Esophagus squamous epithelium (tissue), 4 donors: ENCODE data around the gene TLCD3B.

ENCODE experiments used
- POLR2A ChIP-seq, 4 donors: fragments of 450-650 bp; IDR thresholded peaks; one replicate each; pipeline ENCODE4 v1.6.1; 2017; ENCODE audit warnings: antibody characterized with exemption in 4 of 4, mild to moderate bottlenecking in 4 of 4, moderate library complexity in 3 of 4
- TF ChIP-seq, protein P1 (sequence below), 6 experiments: fragments of 450-650 bp in 4 of 6; fragments of 200-600 bp in 2 of 6; sonication (generic) in 2 of 6; IDR thresholded peaks; one replicate each; pipeline ENCODE4 v1.5.1; 2016 to 2019; ENCODE audit warnings: antibody characterized with exemption in 6 of 6, mild to moderate bottlenecking in 4 of 6, moderate library complexity in 4 of 6

DNA sequence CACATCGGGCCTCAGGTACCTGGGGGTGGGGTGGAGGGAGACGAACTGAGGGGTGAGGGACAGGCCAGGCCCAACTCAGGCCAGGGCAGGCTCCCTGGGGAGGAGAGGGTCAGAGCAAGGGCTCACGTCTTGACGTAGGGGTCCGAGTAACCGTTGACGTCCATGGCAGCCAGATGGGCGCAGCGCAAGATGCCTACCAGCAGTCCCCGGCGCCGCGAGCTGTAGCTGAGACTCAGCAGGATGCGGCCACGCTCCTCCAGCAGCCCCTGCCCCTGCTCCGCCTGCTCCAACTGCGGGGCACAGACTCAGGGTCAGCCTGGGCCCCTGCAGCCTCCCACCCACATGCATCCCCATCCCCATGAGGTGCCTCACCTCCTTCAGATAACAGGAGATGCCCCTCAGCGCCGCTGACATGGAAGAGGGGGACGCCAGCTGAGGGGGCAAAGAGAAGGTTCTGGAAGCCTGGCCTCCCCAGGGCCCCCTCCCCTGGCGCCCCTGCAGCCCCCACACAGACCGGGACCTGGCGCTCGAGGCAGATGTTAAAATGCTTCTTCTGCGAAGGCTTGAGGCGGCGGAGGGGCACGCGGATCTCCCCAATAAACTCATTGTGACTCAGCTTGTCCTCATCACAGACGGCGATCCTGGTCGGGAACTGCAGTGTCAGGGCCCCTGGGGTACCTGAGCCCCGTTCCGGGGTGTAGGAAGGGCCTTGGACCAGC lies 24.3 kb downstream of the TLCD3B start:
- TF ChIP-seq, protein P1, sequence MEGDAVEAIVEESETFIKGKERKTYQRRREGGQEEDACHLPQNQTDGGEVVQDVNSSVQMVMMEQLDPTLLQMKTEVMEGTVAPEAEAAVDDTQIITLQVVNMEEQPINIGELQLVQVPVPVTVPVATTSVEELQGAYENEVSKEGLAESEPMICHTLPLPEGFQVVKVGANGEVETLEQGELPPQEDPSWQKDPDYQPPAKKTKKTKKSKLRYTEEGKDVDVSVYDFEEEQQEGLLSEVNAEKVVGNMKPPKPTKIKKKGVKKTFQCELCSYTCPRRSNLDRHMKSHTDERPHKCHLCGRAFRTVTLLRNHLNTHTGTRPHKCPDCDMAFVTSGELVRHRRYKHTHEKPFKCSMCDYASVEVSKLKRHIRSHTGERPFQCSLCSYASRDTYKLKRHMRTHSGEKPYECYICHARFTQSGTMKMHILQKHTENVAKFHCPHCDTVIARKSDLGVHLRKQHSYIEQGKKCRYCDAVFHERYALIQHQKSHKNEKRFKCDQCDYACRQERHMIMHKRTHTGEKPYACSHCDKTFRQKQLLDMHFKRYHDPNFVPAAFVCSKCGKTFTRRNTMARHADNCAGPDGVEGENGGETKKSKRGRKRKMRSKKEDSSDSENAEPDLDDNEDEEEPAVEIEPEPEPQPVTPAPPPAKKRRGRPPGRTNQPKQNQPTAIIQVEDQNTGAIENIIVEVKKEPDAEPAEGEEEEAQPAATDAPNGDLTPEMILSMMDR (IDR thresholded peaks at IDR 0.05): no peak
- no peak for TF ChIP-seq POLR2A (IDR thresholded peaks at IDR 0.05)
